OCI-LY1 (cell line): ENCODE results near the gene GVQW3.

Experiments
- H2AFZ ChIP-seq: fragments of 200-600 bp; sonication (generic), shearing (Covaris generic); 2 replicates; pipeline ENCODE4 v1.6.0; 2014; ENCODE audit warnings: antibody characterized with exemption, mild to moderate bottlenecking, low read length
- H3F3A ChIP-seq: fragments of 200-600 bp; sonication (generic), shearing (Covaris generic); 2 replicates; pipeline ENCODE4 v1.6.0; 2014; ENCODE audit warnings: mild to moderate bottlenecking, antibody characterized with exemption, low read length, moderate library complexity; ENCODE audit not compliant: insufficient read depth
- H3K27ac ChIP-seq: fragments of 200-600 bp; sonication (generic); 2 replicates; pipeline ENCODE4 v1.5.1; 2014; ENCODE audit warnings: low read length, mixed run types, mild to moderate bottlenecking, low read depth; ENCODE audit not compliant: poor library complexity, severe bottlenecking
- H3K27me3 ChIP-seq: fragments of 200-600 bp; sonication (generic); 2 replicates; pipeline ENCODE4 v1.6.0; 2014; ENCODE audit warnings: antibody characterized with exemption, mild to moderate bottlenecking, low read length, moderate library complexity; ENCODE audit not compliant: insufficient read depth
- H3K36me3 ChIP-seq: fragments of 200-600 bp; sonication (generic); 2 replicates; pipeline ENCODE4 v1.6.1; 2014; ENCODE audit warnings: mild to moderate bottlenecking, antibody characterized with exemption, low read length, moderate library complexity, mixed read lengths; ENCODE audit not compliant: insufficient read depth
- H3K4me1 ChIP-seq: fragments of 200-600 bp; sonication (generic); 2 replicates; pipeline ENCODE4 v1.5.1; 2014; ENCODE audit warnings: mild to moderate bottlenecking, low read length, moderate library complexity; ENCODE audit not compliant: insufficient read depth, severe bottlenecking
- H3K4me2 ChIP-seq: fragments of 200-600 bp; sonication (generic), shearing (Covaris generic); 2 replicates; pipeline ENCODE4 v1.6.1; 2014; ENCODE audit warnings: low read length
- H3K4me3 ChIP-seq: fragments of 200-600 bp; sonication (generic); 2 replicates; pipeline ENCODE4 v1.5.1; 2014; ENCODE audit warnings: low read length, low read depth, mild to moderate bottlenecking, mixed read lengths; ENCODE audit not compliant: poor library complexity, severe bottlenecking
- H3K79me2 ChIP-seq: fragments of 200-600 bp; shearing (Covaris generic); 2 replicates; pipeline ENCODE4 v1.6.1; 2016; ENCODE audit warnings: mixed run types, low read length, mixed read lengths; ENCODE audit not compliant: insufficient read depth
- H3K9ac ChIP-seq: fragments of 200-600 bp; sonication (generic), shearing (Covaris generic); 2 replicates; pipeline ENCODE4 v1.6.1; 2014; ENCODE audit warnings: mild to moderate bottlenecking, low read length, mixed read lengths
- H3K9me2 ChIP-seq: fragments of 200-600 bp; sonication (generic), shearing (Covaris generic); 2 replicates; pipeline ENCODE4 v1.6.1; 2014; ENCODE audit warnings: low read depth, mild to moderate bottlenecking, low read length, mixed read lengths
- H3K9me3 ChIP-seq: fragments of 200-600 bp; shearing (Covaris generic); 2 replicates; pipeline ENCODE4 v1.6.1; 2014; ENCODE audit warnings: low read length, mixed read lengths
- H4K20me1 ChIP-seq: fragments of 200-600 bp; sonication (generic), shearing (Covaris generic); 2 replicates; pipeline ENCODE4 v1.6.0; 2016; ENCODE audit warnings: mild to moderate bottlenecking, low read length; ENCODE audit not compliant: insufficient read depth
- EZH2 ChIP-seq: fragments of 200-600 bp; sonication (generic), shearing (Covaris generic); IDR thresholded peaks from 2 replicates; pipeline ENCODE4 v1.8.0; 2017; ENCODE audit warnings: borderline replicate concordance, mixed run types, mild to moderate bottlenecking, antibody characterized with exemption, low read length, moderate library complexity, mixed read lengths
- TF ChIP-seq, protein P1 (sequence below): fragments of 200-600 bp; sonication (generic), shearing (Covaris generic); IDR thresholded peaks from 2 replicates; pipeline ENCODE4 v1.5.1; 2017; ENCODE audit warnings: mild to moderate bottlenecking, antibody characterized with exemption, low read length, moderate library complexity, mixed read lengths

Gene GVQW3

DNA sequence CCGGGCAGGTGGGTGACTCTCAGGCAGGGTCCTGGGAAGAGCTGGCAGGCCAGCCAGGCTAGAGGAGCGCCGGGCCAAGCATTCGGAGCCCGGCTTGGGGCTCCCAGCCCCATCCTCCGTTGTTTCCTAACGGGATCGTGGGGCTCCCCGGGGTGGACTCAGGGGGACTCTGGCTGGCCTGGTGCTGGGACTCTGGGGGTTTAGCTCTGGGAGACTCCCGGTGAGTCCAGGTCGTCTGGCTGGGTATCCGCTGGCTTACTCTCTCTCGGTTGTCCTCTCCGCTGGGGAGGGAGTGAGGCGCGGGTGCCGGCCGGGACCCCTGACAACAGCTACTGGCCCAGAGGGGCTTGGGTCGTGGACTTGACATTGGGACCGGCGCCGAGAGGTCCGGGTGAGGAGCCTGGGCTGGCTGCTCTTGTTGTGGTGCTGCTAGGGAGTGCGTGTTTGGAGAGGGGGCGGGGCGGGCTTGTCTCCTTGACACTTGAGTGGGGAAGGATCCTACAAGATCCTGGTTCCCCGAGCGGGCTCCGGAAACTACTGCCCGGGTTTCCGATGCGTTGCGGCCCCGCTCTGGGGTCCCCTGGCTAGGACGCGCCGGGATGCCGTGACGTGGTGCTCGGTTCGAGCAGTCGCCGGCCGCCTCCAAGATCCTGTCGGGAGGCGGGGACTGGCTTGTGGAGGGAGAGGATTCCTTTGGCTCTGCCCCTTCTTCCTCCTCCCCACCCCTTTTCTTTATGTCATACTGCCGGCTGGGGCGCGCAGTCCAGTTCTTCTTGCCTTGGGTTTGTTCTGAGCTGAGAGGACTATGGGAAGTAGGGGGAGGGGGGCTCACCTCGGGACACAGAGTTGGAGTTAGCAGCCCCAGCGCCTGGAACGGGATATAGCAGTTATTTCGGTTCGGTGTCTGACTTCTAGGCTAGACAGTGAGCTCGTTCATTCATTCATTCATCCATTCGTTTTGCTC lies 64.3 kb downstream of the GVQW3 start:
- Histone ChIP-seq H3K9me2 (no peaks in the 10 kb centered on the region), H3K4me2 (peak overlapping the region; percentile 94), H3K4me1 (peaks cover 16% of the 10 kb centered on the region), H4K20me1 (no peaks in the 10 kb centered on the region), H3F3A (no peaks in the 10 kb centered on the region), H3K9ac (peak overlapping the region; percentile 98), H3K36me3 (peaks cover 44% of the 10 kb centered on the region), H3K79me2 (peaks cover 34% of the 10 kb centered on the region), H2AFZ (no peak overlapping the region), H3K4me3 (peak overlapping the region; percentile 90), H3K9me3 (no peaks in the 10 kb centered on the region), H3K27me3 (no peaks in the 10 kb centered on the region), H3K27ac (peak overlapping the region; percentile 75)
- TF ChIP-seq EZH2 = no peak
- TF ChIP-seq, protein P1, sequence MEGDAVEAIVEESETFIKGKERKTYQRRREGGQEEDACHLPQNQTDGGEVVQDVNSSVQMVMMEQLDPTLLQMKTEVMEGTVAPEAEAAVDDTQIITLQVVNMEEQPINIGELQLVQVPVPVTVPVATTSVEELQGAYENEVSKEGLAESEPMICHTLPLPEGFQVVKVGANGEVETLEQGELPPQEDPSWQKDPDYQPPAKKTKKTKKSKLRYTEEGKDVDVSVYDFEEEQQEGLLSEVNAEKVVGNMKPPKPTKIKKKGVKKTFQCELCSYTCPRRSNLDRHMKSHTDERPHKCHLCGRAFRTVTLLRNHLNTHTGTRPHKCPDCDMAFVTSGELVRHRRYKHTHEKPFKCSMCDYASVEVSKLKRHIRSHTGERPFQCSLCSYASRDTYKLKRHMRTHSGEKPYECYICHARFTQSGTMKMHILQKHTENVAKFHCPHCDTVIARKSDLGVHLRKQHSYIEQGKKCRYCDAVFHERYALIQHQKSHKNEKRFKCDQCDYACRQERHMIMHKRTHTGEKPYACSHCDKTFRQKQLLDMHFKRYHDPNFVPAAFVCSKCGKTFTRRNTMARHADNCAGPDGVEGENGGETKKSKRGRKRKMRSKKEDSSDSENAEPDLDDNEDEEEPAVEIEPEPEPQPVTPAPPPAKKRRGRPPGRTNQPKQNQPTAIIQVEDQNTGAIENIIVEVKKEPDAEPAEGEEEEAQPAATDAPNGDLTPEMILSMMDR = no peak

DNA sequence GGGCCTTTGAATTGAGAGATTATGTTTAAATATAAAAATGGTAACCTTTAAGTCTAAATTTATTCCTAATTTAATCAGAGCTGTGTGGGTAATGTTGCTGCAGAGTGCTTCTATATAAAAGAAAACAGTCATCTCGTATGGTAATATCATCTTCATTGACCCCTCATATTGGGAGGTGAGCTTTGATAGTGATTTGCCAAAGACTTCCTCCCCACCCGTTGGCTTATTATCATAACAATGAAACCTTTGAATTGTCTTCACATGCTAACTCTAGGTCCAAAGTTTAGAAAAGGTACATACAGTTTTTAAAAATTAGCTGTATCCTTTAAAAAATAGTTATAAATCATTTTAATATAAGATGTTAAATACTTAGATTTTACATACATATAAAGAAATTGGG lies 67.4 kb downstream of the GVQW3 start:
- H3K9me2 ChIP-seq = no peaks in the 10 kb centered on the region
- no peak overlapping the region for H3K4me2 ChIP-seq
- no peaks in the 10 kb centered on the region; the same call in 1 of the 2 replicates for H3F3A ChIP-seq
- no peak overlapping the region for H3K4me3 ChIP-seq
- H4K20me1 ChIP-seq = no peaks in the 10 kb centered on the region
- no peak overlapping the region for H2AFZ ChIP-seq
- peaks cover 57% of the 10 kb centered on the region; the same call in 1 of the 2 replicates for H3K36me3 ChIP-seq
- no peaks in the 10 kb centered on the region for H3K27me3 ChIP-seq
- TF ChIP-seq, protein P1 = no peak
- no peak for TF ChIP-seq EZH2
- peaks cover 10% of the 10 kb centered on the region for H3K4me1 ChIP-seq
- no peak overlapping the region for H3K9ac ChIP-seq
- H3K9me3 ChIP-seq = no peaks in the 10 kb centered on the region
- H3K27ac ChIP-seq = no peak overlapping the region
- H3K79me2 ChIP-seq = peaks cover 33% of the 10 kb centered on the region

DNA sequence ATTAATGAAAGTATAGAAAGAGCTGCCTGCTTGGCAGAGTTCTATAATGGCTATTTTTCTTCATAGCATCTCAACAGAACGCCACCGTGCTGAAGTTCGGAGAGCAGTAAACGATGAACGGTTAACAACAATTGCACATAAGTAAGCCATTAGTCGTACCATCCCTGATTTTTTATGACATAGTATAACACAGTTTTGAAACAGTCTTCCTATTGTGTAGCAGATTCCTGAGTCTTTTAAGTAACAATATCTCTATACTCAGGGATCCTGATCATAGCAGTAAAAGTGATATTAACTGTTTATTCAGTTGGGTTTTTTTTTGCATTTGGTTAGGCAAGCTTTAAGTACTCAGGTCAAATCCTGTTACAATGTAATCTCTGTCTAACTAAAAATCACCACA lies 72.1 kb downstream of the GVQW3 start:
- H3K27ac ChIP-seq = no peak overlapping the region
- H3K4me1 ChIP-seq = no peaks in the 10 kb centered on the region
- H3K9ac ChIP-seq = no peak overlapping the region
- H2AFZ ChIP-seq = no peak overlapping the region
- no peaks in the 10 kb centered on the region for H4K20me1 ChIP-seq
- no peaks in the 10 kb centered on the region for H3K9me2 ChIP-seq
- H3K36me3 ChIP-seq = peaks cover 69% of the 10 kb centered on the region; the same call in 1 of the 2 replicates
- H3K79me2 ChIP-seq = no peaks in the 10 kb centered on the region
- H3F3A ChIP-seq = no peaks in the 10 kb centered on the region; the same call in 1 of the 2 replicates
- H3K4me2 ChIP-seq = no peak overlapping the region
- no peaks in the 10 kb centered on the region for H3K27me3 ChIP-seq
- no peak overlapping the region for H3K4me3 ChIP-seq
- TF ChIP-seq, protein P1 = no peak
- no peak for TF ChIP-seq EZH2
- no peaks in the 10 kb centered on the region for H3K9me3 ChIP-seq
